GM21717 (cell line): Measurements from ENCODE around the gene CDH13.

Source experiments
- ATAC-seq: cut with Tn5 transposase; IDR thresholded peaks from one replicate; pipeline ENCODE4 v1.9.1; 2021; ENCODE audit warnings: mild to moderate bottlenecking, moderate library complexity; ENCODE audit not compliant: unreplicated experiment

CDH13 gene

GRCh38 chr16:82735186-82735585 lies 108.4 kb downstream of the CDH13 start:
- ATAC-seq, result no peak

GRCh38 chr16:82735673-82736091 lies 108.9 kb downstream of the CDH13 start:
- no peak for ATAC-seq

- ATAC-seq, result no peak
These were observed 109.5 kb downstream of the CDH13 start for GRCh38 chr16:82736224-82736623.

- ATAC-seq, result no peak
These were observed 111.9 kb downstream of the CDH13 start for GRCh38 chr16:82738699-82739098.

GRCh38 chr16:82741073-82741615 lies 114.4 kb downstream of the CDH13 start:
- ATAC-seq, result no peak

- ATAC-seq, result no peak
These were observed 118.2 kb downstream of the CDH13 start for GRCh38 chr16:82744958-82745357.

GRCh38 chr16:82748026-82748425 lies 121.3 kb downstream of the CDH13 start:
- no peak for ATAC-seq

- ATAC-seq, result no peak
These were observed 123.3 kb downstream of the CDH13 start for GRCh38 chr16:82750068-82750467.

- ATAC-seq, result no peak
These were observed 124.3 kb downstream of the CDH13 start for GRCh38 chr16:82751020-82751419.

- ATAC-seq, result no peak
These were observed 125.4 kb downstream of the CDH13 start for GRCh38 chr16:82752172-82752571.

GRCh38 chr16:82753821-82754220 lies 127.1 kb downstream of the CDH13 start:
- ATAC-seq, result no peak

- no peak for ATAC-seq
These were observed 128.1 kb downstream of the CDH13 start for GRCh38 chr16:82754716-82755513.

- ATAC-seq, result no peak
These were observed 129.0 kb downstream of the CDH13 start for GRCh38 chr16:82755570-82756282.

GRCh38 chr16:82756283-82756599 lies 129.5 kb downstream of the CDH13 start:
- no peak for ATAC-seq

GRCh38 chr16:82758406-82758805 lies 131.6 kb downstream of the CDH13 start:
- no peak for ATAC-seq

GRCh38 chr16:82758904-82759303 lies 132.1 kb downstream of the CDH13 start:
- ATAC-seq, result no peak

GRCh38 chr16:82761236-82761635 lies 134.5 kb downstream of the CDH13 start:
- ATAC-seq, result no peak

GRCh38 chr16:82761858-82762257 lies 135.1 kb downstream of the CDH13 start:
- no peak for ATAC-seq

GRCh38 chr16:82763371-82763770 lies 136.6 kb downstream of the CDH13 start:
- ATAC-seq, result no peak

- no peak for ATAC-seq
These were observed 140.4 kb downstream of the CDH13 start for GRCh38 chr16:82767198-82767597.

- ATAC-seq, result no peak
These were observed 141.0 kb downstream of the CDH13 start for GRCh38 chr16:82767808-82768207.

- no peak for ATAC-seq
These were observed 143.1 kb downstream of the CDH13 start for GRCh38 chr16:82769845-82770244.
